Memory B cell (primary cell): ENCODE results near the gene ODC1.
"Not testable (repeated sequence)": the region's sequence is repeated elsewhere in the genome, so short reads cannot be mapped to it uniquely, and the experiment has no call there.

Experiments used
- ATAC-seq: fragments of 150-1000 bp; cut with Tn5 transposase; 2 replicates; pipeline ENCODE4 v1.10.0; 2021; ENCODE audit warnings: low read depth, mild to moderate bottlenecking, moderate library complexity
- DNase-seq, 2 donors: peaks; one replicate each; pipeline ENCODE4 v3.0.0; 2022; ENCODE audit warnings: low spot score in 2 of 2
- H3K27ac Mint-ChIP-seq: one replicate; pipeline ENCODE4 v1.8.0; 2022; ENCODE audit warnings: mild to moderate bottlenecking, moderate library complexity, mixed read lengths
- H3K27me3 Mint-ChIP-seq: one replicate; pipeline ENCODE4 v1.8.0; 2022; ENCODE audit warnings: mixed read lengths
- H3K36me3 Mint-ChIP-seq: one replicate; pipeline ENCODE4 v1.8.0; 2022; ENCODE audit warnings: mild to moderate bottlenecking, mixed read lengths
- H3K4me1 Mint-ChIP-seq: one replicate; pipeline ENCODE4 v1.8.0; 2022; ENCODE audit warnings: mixed read lengths
- H3K4me3 Mint-ChIP-seq: one replicate; pipeline ENCODE4 v1.8.0; 2022; ENCODE audit warnings: mild to moderate bottlenecking, moderate library complexity, mixed read lengths
- H3K9me3 Mint-ChIP-seq: one replicate; pipeline ENCODE4 v1.8.0; 2022; ENCODE audit warnings: mixed read lengths

The ODC1 gene

GRCh38 chr2:10447895-10448575 is at the start of gene ODC1:
Gene ODC1, minus strand, starts transcription at chr2:10448327. Its CDS starts 3,295 bp downstream, at chr2:10445032.
- no peaks in the 10 kb centered on the region for H3K27me3 Mint-ChIP-seq

GRCh38 chr2:10497797-10498251 is 49.7 kb upstream of the ODC1 start:
- Mint-ChIP-seq H3K36me3 (no peaks in the 10 kb centered on the region), H3K4me1 (peaks cover 16% of the 10 kb centered on the region), H3K4me3 (no peak overlapping the region), H3K27ac (no peak overlapping the region), H3K27me3 (peaks cover 27% of the 10 kb centered on the region), H3K9me3 (no peaks in the 10 kb centered on the region)
- DNase-seq (no peak), ATAC-seq (peak; percentile 22)

More at GRCh38 chr2:10447895-10448575, at the start of gene ODC1:
- H3K36me3 Mint-ChIP-seq, result peaks cover 15% of the 10 kb centered on the region
- H3K27ac Mint-ChIP-seq, result peak within 1 kb of the TSS; percentile 90
- ATAC-seq (peak; percentile 76), DNase-seq (peak; percentile 98)
- H3K4me1 Mint-ChIP-seq, result peaks cover 19% of the 10 kb centered on the region
- H3K9me3 Mint-ChIP-seq, result no peaks in the 10 kb centered on the region
- peak within 1 kb of the TSS; percentile 94 for H3K4me3 Mint-ChIP-seq

GRCh38 chr2:10495988-10496313 is 47.8 kb upstream of the ODC1 start:
- H3K27ac Mint-ChIP-seq, result peak overlapping the region; percentile 36
- ATAC-seq (no peak), DNase-seq (no peak)
- H3K9me3 Mint-ChIP-seq, result peaks cover 3% of the 10 kb centered on the region
- H3K27me3 Mint-ChIP-seq, result peaks cover 18% of the 10 kb centered on the region
- no peak overlapping the region for H3K4me3 Mint-ChIP-seq
- peaks cover 16% of the 10 kb centered on the region for H3K4me1 Mint-ChIP-seq
- H3K36me3 Mint-ChIP-seq, result peaks cover 6% of the 10 kb centered on the region

- peak overlapping the region; percentile 81 for H3K27ac Mint-ChIP-seq
- peaks cover 16% of the 10 kb centered on the region for H3K27me3 Mint-ChIP-seq
- ATAC-seq (no peak), DNase-seq (no peak)
- H3K4me3 Mint-ChIP-seq, result no peak overlapping the region
- peaks cover 7% of the 10 kb centered on the region for H3K36me3 Mint-ChIP-seq
- H3K9me3 Mint-ChIP-seq, result peaks cover 3% of the 10 kb centered on the region
- H3K4me1 Mint-ChIP-seq, result peaks cover 16% of the 10 kb centered on the region
Observed at GRCh38 chr2:10495311-10495987, 47.3 kb upstream of the ODC1 start.

GRCh38 chr2:10494351-10495066 is 46.4 kb upstream of the ODC1 start:
- Mint-ChIP-seq H3K4me3 (no peak overlapping the region), H3K36me3 (peaks cover 7% of the 10 kb centered on the region), H3K27ac (peak overlapping the region; percentile 81), H3K27me3 (peaks cover 18% of the 10 kb centered on the region), H3K9me3 (peaks cover 3% of the 10 kb centered on the region), H3K4me1 (peaks cover 16% of the 10 kb centered on the region)
- DNase-seq (no peak), ATAC-seq (no peak)

GRCh38 chr2:10493634-10494281 is 45.6 kb upstream of the ODC1 start:
- Mint-ChIP-seq H3K4me1 (peaks cover 16% of the 10 kb centered on the region), H3K27me3 (peaks cover 14% of the 10 kb centered on the region), H3K9me3 (peaks cover 3% of the 10 kb centered on the region), H3K36me3 (peaks cover 7% of the 10 kb centered on the region), H3K4me3 (peak overlapping the region; percentile 54), H3K27ac (peak overlapping the region; percentile 75)
- peak; percentile 68 to 82 for DNase-seq
- ATAC-seq, result peak; percentile 94

GRCh38 chr2:10493075-10493633 is 45.0 kb upstream of the ODC1 start:
- peak overlapping the region; percentile 75 for H3K27ac Mint-ChIP-seq
- DNase-seq (no peak), ATAC-seq (peak; percentile 7)
- no peak overlapping the region for H3K4me3 Mint-ChIP-seq
- H3K36me3 Mint-ChIP-seq, result peaks cover 7% of the 10 kb centered on the region
- H3K4me1 Mint-ChIP-seq, result peaks cover 15% of the 10 kb centered on the region
- H3K27me3 Mint-ChIP-seq, result peaks cover 13% of the 10 kb centered on the region
- H3K9me3 Mint-ChIP-seq, result peaks cover 3% of the 10 kb centered on the region

- peaks cover 12% of the 10 kb centered on the region for H3K4me1 Mint-ChIP-seq
- H3K36me3 Mint-ChIP-seq, result peaks cover 7% of the 10 kb centered on the region
- H3K9me3 Mint-ChIP-seq, result peaks cover 3% of the 10 kb centered on the region
Observed at GRCh38 chr2:10490806-10491291, 42.7 kb upstream of the ODC1 start.

GRCh38 chr2:10489842-10490555 is 41.9 kb upstream of the ODC1 start:
- peaks cover 11% of the 10 kb centered on the region for H3K27me3 Mint-ChIP-seq
- H3K9me3 Mint-ChIP-seq, result peaks cover 3% of the 10 kb centered on the region
- ATAC-seq (no peak), DNase-seq (no peak)
- H3K36me3 Mint-ChIP-seq, result peaks cover 7% of the 10 kb centered on the region
- H3K4me1 Mint-ChIP-seq, result peaks cover 11% of the 10 kb centered on the region
- peak overlapping the region; percentile 42 for H3K27ac Mint-ChIP-seq
- no peak overlapping the region for H3K4me3 Mint-ChIP-seq

More at GRCh38 chr2:10490806-10491291, 42.7 kb upstream of the ODC1 start:
- Mint-ChIP-seq H3K27me3 (peaks cover 12% of the 10 kb centered on the region), H3K27ac (peak overlapping the region; percentile 64), H3K4me3 (no peak overlapping the region)
- ATAC-seq (no peak), DNase-seq (no peak)

- H3K4me3 Mint-ChIP-seq, ATAC-seq: not testable (repeated sequence)
Observed at GRCh38 chr2:10488142-10488541, 40.0 kb upstream of the ODC1 start.

GRCh38 chr2:10487741-10488104 is 39.6 kb upstream of the ODC1 start:
- not testable (repeated sequence) for ATAC-seq, H3K27ac Mint-ChIP-seq, DNase-seq

More at GRCh38 chr2:10488142-10488541, 40.0 kb upstream of the ODC1 start:
- H3K9me3 Mint-ChIP-seq, H3K36me3 Mint-ChIP-seq, DNase-seq, H3K27me3 Mint-ChIP-seq, H3K27ac Mint-ChIP-seq, H3K4me1 Mint-ChIP-seq: not testable (repeated sequence)

GRCh38 chr2:10487081-10487740 is 39.1 kb upstream of the ODC1 start:
- no peak overlapping the region for H3K4me3 Mint-ChIP-seq
- no peak overlapping the region for H3K27ac Mint-ChIP-seq
- peaks cover 10% of the 10 kb centered on the region for H3K27me3 Mint-ChIP-seq
- peaks cover 3% of the 10 kb centered on the region for H3K9me3 Mint-ChIP-seq
- peaks cover 7% of the 10 kb centered on the region for H3K36me3 Mint-ChIP-seq
- DNase-seq, result no peak
- no peak for ATAC-seq
- no peaks in the 10 kb centered on the region for H3K4me1 Mint-ChIP-seq

More at GRCh38 chr2:10487741-10488104, 39.6 kb upstream of the ODC1 start:
- not testable (repeated sequence) for H3K4me1 Mint-ChIP-seq, H3K9me3 Mint-ChIP-seq, H3K36me3 Mint-ChIP-seq, H3K4me3 Mint-ChIP-seq, H3K27me3 Mint-ChIP-seq
